ENCODE measurements around the gene RABL3. TPM values are rescaled to one million over a fixed set of nuclear protein-coding genes. Genes with fewer than 3 reads are reported as not detected.

The RABL3 gene
- total RNA-seq, 6 experiments from 2014 or later: 32.0 to 39.4 (median 36.9) TPM

- no peaks in the 10 kb centered on the region for H3K9me3 Mint-ChIP-seq
- no peak for TF ChIP-seq CTCF (IDR thresholded peaks at IDR 0.05)
- no peak overlapping the region for H3K27ac Mint-ChIP-seq
- no peak overlapping the region for H3K4me3 Mint-ChIP-seq
- H3K4me1 Mint-ChIP-seq (ENCODE audit: low read depth): peaks cover 14% of the 10 kb centered on the region
- H3K27me3 Mint-ChIP-seq (ENCODE audit: insufficient read depth): no peaks in the 10 kb centered on the region
- DNase-seq: no peak
- H3K36me3 Mint-ChIP-seq (ENCODE audit: low read depth): peaks cover 15% of the 10 kb centered on the region
Observed at GRCh38 chr3:120659285-120659684, 83.0 kb downstream of the RABL3 start.

GRCh38 chr3:120652896-120653545 lies 89.3 kb downstream of the RABL3 start:
- H3K9me3 Mint-ChIP-seq: no peaks in the 10 kb centered on the region
- H3K36me3 Mint-ChIP-seq (ENCODE audit: low read depth): peaks cover 9% of the 10 kb centered on the region
- TF ChIP-seq CTCF (IDR thresholded peaks at IDR 0.05): no peak
- no peak for DNase-seq
- no peak overlapping the region for H3K27ac Mint-ChIP-seq
- H3K27me3 Mint-ChIP-seq (ENCODE audit: insufficient read depth): no peaks in the 10 kb centered on the region
- H3K4me1 Mint-ChIP-seq (ENCODE audit: low read depth): peaks cover 36% of the 10 kb centered on the region
- H3K4me3 Mint-ChIP-seq: no peak overlapping the region

- no peak overlapping the region for H3K27ac Mint-ChIP-seq
- no peak overlapping the region for H3K4me3 Mint-ChIP-seq
- no peaks in the 10 kb centered on the region for H3K27me3 Mint-ChIP-seq (ENCODE audit: insufficient read depth)
- H3K36me3 Mint-ChIP-seq (ENCODE audit: low read depth): peaks cover 5% of the 10 kb centered on the region; the same call in 1 of the 2 replicates
- H3K9me3 Mint-ChIP-seq: no peaks in the 10 kb centered on the region
- peaks cover 43% of the 10 kb centered on the region for H3K4me1 Mint-ChIP-seq (ENCODE audit: low read depth)
- TF ChIP-seq CTCF (IDR thresholded peaks at IDR 0.05): no peak
- no peak for DNase-seq
Observed at GRCh38 chr3:120652281-120652680, 90.0 kb downstream of the RABL3 start.

- Mint-ChIP-seq H3K4me1 (ENCODE audit: low read depth) (peaks cover 62% of the 10 kb centered on the region), H3K36me3 (ENCODE audit: low read depth) (no peaks in the 10 kb centered on the region), H3K4me3 (no peak overlapping the region), H3K27ac (peak overlapping the region; percentile 63), H3K27me3 (ENCODE audit: insufficient read depth) (no peaks in the 10 kb centered on the region), H3K9me3 (no peaks in the 10 kb centered on the region)
- TF ChIP-seq CTCF (IDR thresholded peaks at IDR 0.05): no peak
- peak; percentile 51 for DNase-seq
Observed at GRCh38 chr3:120650311-120650710, 92.0 kb downstream of the RABL3 start.

GRCh38 chr3:120649830-120650233 lies 92.5 kb downstream of the RABL3 start:
- peak; percentile 9 for DNase-seq
- Mint-ChIP-seq H3K4me1 (ENCODE audit: low read depth) (peaks cover 67% of the 10 kb centered on the region), H3K27ac (peak overlapping the region; percentile 63), H3K9me3 (no peaks in the 10 kb centered on the region), H3K4me3 (no peak overlapping the region; the same call in 1 of the 2 replicates), H3K36me3 (ENCODE audit: low read depth) (no peaks in the 10 kb centered on the region), H3K27me3 (ENCODE audit: insufficient read depth) (no peaks in the 10 kb centered on the region)
- TF ChIP-seq CTCF (IDR thresholded peaks at IDR 0.05): no peak

Measured in HFFc6 (cell line).